Astrocyte (in vitro differentiated cells and primary cell): Measurements from ENCODE around the gene OTUB2. TPM values are rescaled to one million over a fixed set of nuclear protein-coding genes. Genes with fewer than 3 reads are reported as not detected.
A peak's percentile ranks its signal among the peaks of the same experiment; 100 is the strongest.
"Not testable (repeated sequence)": the region's sequence is repeated elsewhere in the genome, so short reads cannot be mapped to it uniquely, and the experiment has no call there.

Source experiments
- DNase-seq: peaks from one replicate; pipeline ENCODE4 v3.0.0-alpha.2; 2010; ENCODE audit warnings: low read depth
- FAIRE-seq: peaks from 2 replicates; lab custom pipeline; 2011; peaks lifted over from hg19 to GRCh38; lab: Jason Lieb, UNC
- H2AFZ ChIP-seq: 2 replicates; pipeline ENCODE4 v1.6.0; 2012; ENCODE audit warnings: low read depth, low read length, inconsistent platforms
- H3K27ac ChIP-seq: 2 replicates; pipeline ENCODE4 v1.5.1; 2011; ENCODE audit warnings: low read depth, low read length, inconsistent platforms
- H3K27me3 ChIP-seq: 2 replicates; pipeline ENCODE4 v1.6.0; 2011; ENCODE audit warnings: low read length, inconsistent platforms; ENCODE audit not compliant: insufficient read depth
- H3K36me3 ChIP-seq: 2 replicates; pipeline ENCODE4 v1.5.1; 2011; ENCODE audit warnings: low read length, inconsistent platforms; ENCODE audit not compliant: insufficient read depth
- H3K4me1 ChIP-seq: 2 replicates; pipeline ENCODE4 v1.5.1; 2011; ENCODE audit warnings: low read length, inconsistent platforms; ENCODE audit not compliant: insufficient read depth
- H3K4me2 ChIP-seq: 2 replicates; pipeline ENCODE4 v1.6.0; 2012; ENCODE audit warnings: low read length, inconsistent platforms
- H3K4me3 ChIP-seq: 2 replicates; pipeline ENCODE4 v1.5.1; 2011; ENCODE audit warnings: low read depth, mild to moderate bottlenecking, low read length, inconsistent platforms; ENCODE audit not compliant: insufficient read depth
- H3K79me2 ChIP-seq: 2 replicates; pipeline ENCODE4 v1.6.0; 2012; ENCODE audit warnings: mild to moderate bottlenecking, low read length, inconsistent platforms; ENCODE audit not compliant: insufficient read depth
- H3K9ac ChIP-seq: 2 replicates; pipeline ENCODE4 v1.6.0; 2012; ENCODE audit warnings: mild to moderate bottlenecking, low read length, inconsistent platforms
- H3K9me3 ChIP-seq: 2 replicates; pipeline ENCODE4 v1.5.1; 2012; ENCODE audit warnings: low read depth, mild to moderate bottlenecking, low read length, inconsistent platforms; ENCODE audit not compliant: insufficient read depth
- H4K20me1 ChIP-seq: 2 replicates; pipeline ENCODE4 v1.6.0; 2012; ENCODE audit warnings: low read length, inconsistent platforms; ENCODE audit not compliant: insufficient read depth
- H3K27ac Mint-ChIP-seq: one replicate; pipeline ENCODE4 v1.8.0; 2021; ENCODE audit warnings: mild to moderate bottlenecking, mixed read lengths; ENCODE audit not compliant: unreplicated experiment
- H3K27me3 Mint-ChIP-seq: one replicate; pipeline ENCODE4 v1.8.0; 2021; ENCODE audit warnings: low read depth, mixed read lengths; ENCODE audit not compliant: unreplicated experiment
- H3K36me3 Mint-ChIP-seq: one replicate; pipeline ENCODE4 v1.8.0; 2021; ENCODE audit warnings: low read depth, mixed read lengths; ENCODE audit not compliant: unreplicated experiment
- H3K4me1 Mint-ChIP-seq: one replicate; pipeline ENCODE4 v1.8.0; 2021; ENCODE audit warnings: low read depth, mixed read lengths; ENCODE audit not compliant: unreplicated experiment
- H3K4me3 Mint-ChIP-seq: one replicate; pipeline ENCODE4 v1.8.0; 2021; ENCODE audit warnings: mild to moderate bottlenecking, moderate library complexity, mixed read lengths; ENCODE audit not compliant: unreplicated experiment
- H3K9me3 Mint-ChIP-seq: one replicate; pipeline ENCODE4 v1.8.0; 2021; ENCODE audit warnings: mild to moderate bottlenecking, mixed read lengths; ENCODE audit not compliant: unreplicated experiment
- CTCF ChIP-seq: IDR thresholded peaks from 2 replicates; pipeline ENCODE4 v1.5.1; 2011; ENCODE audit warnings: low read depth, mild to moderate bottlenecking, inconsistent platforms, low read length, moderate library complexity; ENCODE audit not compliant: insufficient read depth
- EZH2 ChIP-seq: IDR thresholded peaks from 2 replicates; pipeline ENCODE4 v1.6.1; 2012; ENCODE audit warnings: mild to moderate bottlenecking, low read length, inconsistent platforms; ENCODE audit not compliant: insufficient read depth
- total RNA-seq: library from RNA; stranded (reverse); gene quantifications from 2 replicates; pipeline ENCODE4 v1.2.1, GENCODE V29; 2021

Gene OTUB2
- total RNA-seq, 1 donor from 2014 or later: 3.3 TPM

- Histone ChIP-seq H3K27ac (no peak overlapping the region), H4K20me1 (peaks cover 51% of the 10 kb centered on the region), H3K27me3 (no peaks in the 10 kb centered on the region), H2AFZ (no peak overlapping the region), H3K4me3 (no peak overlapping the region), H3K4me2 (no peak overlapping the region), H3K9me3 (no peaks in the 10 kb centered on the region), H3K9ac (no peak overlapping the region), H3K79me2 (peaks cover 52% of the 10 kb centered on the region), H3K4me1 (peaks cover 16% of the 10 kb centered on the region), H3K36me3 (peaks cover 56% of the 10 kb centered on the region)
- no peak overlapping the region for H3K27ac Mint-ChIP-seq
- no peak for DNase-seq
- H3K36me3 Mint-ChIP-seq: peaks cover 44% of the 10 kb centered on the region
- no peak for FAIRE-seq
- H3K27me3 Mint-ChIP-seq: no peaks in the 10 kb centered on the region
- H3K9me3 Mint-ChIP-seq: peaks cover 1% of the 10 kb centered on the region
- peaks cover 30% of the 10 kb centered on the region for H3K4me1 Mint-ChIP-seq
- TF ChIP-seq EZH2 (no peak), CTCF (no peak)
- no peak overlapping the region for H3K4me3 Mint-ChIP-seq
Observed at GRCh38 chr14:94059998-94060397, 33.9 kb downstream of the OTUB2 start.

- Histone ChIP-seq H3K4me1 (peaks cover 28% of the 10 kb centered on the region), H4K20me1 (peaks cover 74% of the 10 kb centered on the region), H3K9me3 (no peaks in the 10 kb centered on the region), H3K9ac (peak overlapping the region; percentile 26), H2AFZ (no peak overlapping the region), H3K36me3 (peaks cover 35% of the 10 kb centered on the region), H3K4me2 (peak overlapping the region; percentile 69), H3K27ac (peak overlapping the region; percentile 71), H3K27me3 (no peaks in the 10 kb centered on the region), H3K79me2 (peaks cover 76% of the 10 kb centered on the region), H3K4me3 (no peak overlapping the region)
- H3K36me3 Mint-ChIP-seq: peaks cover 31% of the 10 kb centered on the region
- peak overlapping the region; percentile 95 for H3K27ac Mint-ChIP-seq
- DNase-seq: peak; percentile 83
- TF ChIP-seq EZH2 (no peak), CTCF (no peak)
- peaks cover 6% of the 10 kb centered on the region for H3K9me3 Mint-ChIP-seq
- FAIRE-seq: no peak
- peaks cover 40% of the 10 kb centered on the region for H3K4me1 Mint-ChIP-seq
- no peak overlapping the region for H3K4me3 Mint-ChIP-seq
- H3K27me3 Mint-ChIP-seq: no peaks in the 10 kb centered on the region
Observed at GRCh38 chr14:94062344-94062940, 36.3 kb downstream of the OTUB2 start.

DNA sequence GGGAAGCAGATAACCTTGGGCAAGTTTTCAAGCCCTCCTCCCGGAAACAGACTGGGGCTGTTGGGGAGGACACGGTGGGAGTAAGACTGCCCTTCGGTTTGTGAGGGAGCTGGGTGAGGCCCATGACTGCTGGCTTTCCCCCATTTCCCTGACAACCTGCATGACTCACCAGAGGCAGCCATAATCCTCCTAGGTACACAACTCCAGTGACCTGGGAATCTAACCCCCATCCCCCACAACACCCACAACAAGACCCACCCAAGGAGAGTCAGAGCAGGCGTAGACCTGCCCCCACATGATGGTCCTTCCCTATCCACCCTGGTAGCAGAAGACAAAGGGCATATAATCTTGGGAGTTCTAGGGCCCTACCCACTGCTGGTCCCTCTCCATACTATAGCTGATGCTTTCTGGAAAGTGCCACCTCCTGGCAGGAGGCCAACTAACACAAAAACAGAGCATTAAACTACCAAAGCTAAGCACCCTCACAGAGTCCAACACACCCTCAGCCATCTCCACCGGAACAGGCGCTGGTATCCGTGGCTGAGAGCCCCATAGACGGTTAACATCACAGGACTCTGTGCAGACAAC lies 40.0 kb downstream of the OTUB2 start:
- Histone ChIP-seq H4K20me1 (peaks cover 62% of the 10 kb centered on the region), H3K27ac (peak overlapping the region; percentile 11), H3K9me3 (no peaks in the 10 kb centered on the region), H3K79me2 (peaks cover 94% of the 10 kb centered on the region), H2AFZ (no peak overlapping the region), H3K36me3 (peaks cover 3% of the 10 kb centered on the region), H3K9ac (no peak overlapping the region), H3K4me3 (no peak overlapping the region), H3K4me2 (peak overlapping the region; percentile 45), H3K4me1 (peaks cover 28% of the 10 kb centered on the region), H3K27me3 (no peaks in the 10 kb centered on the region)
- Mint-ChIP-seq H3K4me3 (no peak overlapping the region), H3K27ac (no peak overlapping the region), H3K36me3 (peaks cover 20% of the 10 kb centered on the region), H3K9me3 (peaks cover 29% of the 10 kb centered on the region), H3K27me3 (no peaks in the 10 kb centered on the region), H3K4me1 (peaks cover 37% of the 10 kb centered on the region)
- DNase-seq: no peak
- no peak for FAIRE-seq
- no peak for TF ChIP-seq CTCF
- no peak for TF ChIP-seq EZH2

DNA sequence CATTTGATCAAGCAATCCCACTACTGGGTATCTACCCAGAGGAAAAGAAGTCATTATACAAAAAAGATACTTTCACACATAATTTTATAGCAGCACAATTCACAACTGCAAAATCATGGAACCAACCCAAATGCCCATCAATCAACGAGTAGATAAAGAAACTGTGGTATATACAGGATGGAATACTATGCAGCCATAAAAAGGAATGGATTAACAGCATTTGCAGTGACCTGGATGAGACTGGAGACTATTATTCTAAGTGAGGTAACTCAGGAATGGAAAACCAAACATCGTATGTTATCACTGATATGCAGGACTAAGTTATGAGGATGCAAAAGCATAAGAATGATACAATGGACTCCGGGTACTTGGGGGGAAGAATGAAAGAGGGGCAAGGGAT lies 45.9 kb downstream of the OTUB2 start:
- not testable (repeated sequence) for H3K4me1 Mint-ChIP-seq, H3K4me3 ChIP-seq, H3K4me3 Mint-ChIP-seq, H3K27me3 ChIP-seq, H2AFZ ChIP-seq, H3K27ac ChIP-seq, H3K9me3 ChIP-seq, H3K9ac ChIP-seq, FAIRE-seq, H3K27ac Mint-ChIP-seq, DNase-seq, H3K36me3 ChIP-seq, H3K27me3 Mint-ChIP-seq, H3K4me2 ChIP-seq, H3K4me1 ChIP-seq
- H3K79me2 ChIP-seq: peaks cover 99% of the 10 kb centered on the region
- Mint-ChIP-seq H3K9me3 (peaks cover 42% of the 10 kb centered on the region), H3K36me3 (peaks cover 38% of the 10 kb centered on the region)
- H4K20me1 ChIP-seq: peaks cover 30% of the 10 kb centered on the region
